Keratinocyte (primary cell): ENCODE results near the gene PPFIBP2. TPM values are rescaled to one million over a fixed set of nuclear protein-coding genes. Genes with fewer than 3 reads are reported as not detected.

Experiments
- DNase-seq: peaks from one replicate; pipeline ENCODE4 v3.0.0-alpha.2; 2011; ENCODE audit warnings: low read depth, missing footprints, low spot score
- FAIRE-seq: peaks from 2 replicates; lab custom pipeline; 2011; peaks lifted over from hg19 to GRCh38; lab: Jason Lieb, UNC
- H2AFZ ChIP-seq: 2 replicates; pipeline ENCODE4 v1.6.0; 2012; ENCODE audit warnings: low read length, control low read depth, inconsistent platforms; ENCODE audit not compliant: control insufficient read depth
- H3K27ac ChIP-seq: 2 replicates; pipeline ENCODE4 v1.5.1; 2011; ENCODE audit warnings: low read length; ENCODE audit not compliant: control insufficient read depth, insufficient read depth
- H3K27me3 ChIP-seq: 3 replicates; pipeline ENCODE4 v1.6.0; 2011; ENCODE audit warnings: low read length; ENCODE audit not compliant: control insufficient read depth, insufficient read depth; ENCODE audit errors: extremely low read depth
- H3K36me3 ChIP-seq, 2 experiments: 2 replicates in 1 of 2; 3 replicates in 1 of 2; pipeline ENCODE4 v1.5.1; 2011; ENCODE audit warnings: low read length in 2 of 2, mild to moderate bottlenecking in 1 of 2; ENCODE audit not compliant: control insufficient read depth in 2 of 2, insufficient read depth in 2 of 2; ENCODE audit errors: extremely low read depth in 1 of 2
- H3K4me1 ChIP-seq: 3 replicates; pipeline ENCODE4 v1.5.1; 2011; ENCODE audit warnings: low read length; ENCODE audit not compliant: control insufficient read depth, insufficient read depth; ENCODE audit errors: extremely low read depth
- H3K4me2 ChIP-seq: 3 replicates; pipeline ENCODE4 v1.6.0; 2011; ENCODE audit warnings: low read depth, low read length; ENCODE audit not compliant: control insufficient read depth, insufficient read depth; ENCODE audit errors: extremely low read depth
- H3K4me3 ChIP-seq, 3 experiments: fragments of 200-600 bp in 1 of 3; sonication (generic) in 1 of 3; 2 replicates in 2 of 3; 3 replicates in 1 of 3; pipeline ENCODE4 v1.5.1; 2011 to 2016; ENCODE audit warnings: low read length in 3 of 3, mild to moderate bottlenecking in 3 of 3, control low read depth in 2 of 3, inconsistent platforms in 1 of 3, low read depth in 1 of 3, mixed read lengths in 1 of 3, mixed run types in 1 of 3, moderate library complexity in 1 of 3; ENCODE audit not compliant: control insufficient read depth in 2 of 3, insufficient read depth in 2 of 3; ENCODE audit errors: extremely low read depth in 1 of 3
- H3K79me2 ChIP-seq: 2 replicates; pipeline ENCODE4 v1.6.0; 2012; ENCODE audit warnings: low read length; ENCODE audit not compliant: control insufficient read depth, insufficient read depth
- H3K9ac ChIP-seq: 3 replicates; pipeline ENCODE4 v1.6.0; 2011; ENCODE audit warnings: low read length; ENCODE audit not compliant: control insufficient read depth, insufficient read depth; ENCODE audit errors: extremely low read depth
- H3K9me1 ChIP-seq: 3 replicates; pipeline ENCODE4 v1.6.0; 2011; ENCODE audit warnings: low read length; ENCODE audit not compliant: control insufficient read depth, insufficient read depth; ENCODE audit errors: extremely low read depth
- H3K9me3 ChIP-seq: 2 replicates; pipeline ENCODE4 v1.5.1; 2012; ENCODE audit warnings: low read depth, low read length; ENCODE audit not compliant: control insufficient read depth
- H4K20me1 ChIP-seq: 3 replicates; pipeline ENCODE4 v1.6.0; 2011; ENCODE audit warnings: low read length; ENCODE audit not compliant: control insufficient read depth, insufficient read depth; ENCODE audit errors: extremely low read depth
- CTCF ChIP-seq, 3 experiments: IDR thresholded peaks in 1 of 3; conservative IDR thresholded peaks in 1 of 3; optimal IDR thresholded peaks in 1 of 3; 2 replicates in 2 of 3; 3 replicates in 1 of 3; pipeline versions ENCODE3 to v1.5.1; 2011; ENCODE audit warnings: low read length in 3 of 3, mild to moderate bottlenecking in 3 of 3, moderate library complexity in 2 of 3, control low read depth in 1 of 3, inconsistent platforms in 1 of 3; ENCODE audit not compliant: insufficient read depth in 2 of 3; ENCODE audit errors: extremely low read depth in 1 of 3
- EZH2 ChIP-seq: IDR thresholded peaks from one replicate; pipeline ENCODE4 v1.6.1; 2012; ENCODE audit warnings: inconsistent platforms, mild to moderate bottlenecking, low read length, moderate library complexity
- dilution Hi-C: fragments of 300-500 bp; cut with MboI; formaldehyde crosslinking; loops from one replicate; pipeline ENCODE4 v1.7.0; 2020; ENCODE audit warnings: low sequenced_read_pairs; ENCODE audit not compliant: extremely low pct_ligation_motif_present
- polyA plus RNA-seq, 5 experiments: library from polyadenylated mRNA; depleted of rRNA in 3 of 5; stranded (reverse) in 3 of 5; stranded (forward) in 1 of 5; unstranded in 1 of 5; fragments of >200 nt; gene quantifications; 1 replicate in 1 of 5; 2 replicates in 3 of 5; 3 replicates in 1 of 5; pipeline versions ENCODE4 v1.2.1 to v1.2.3, GENCODE V29; 2011 to 2012; ENCODE audit warnings: missing spikeins in 2 of 5, low read depth in 1 of 5, low replicate concordance in 1 of 5

Gene PPFIBP2
- polyA plus RNA-seq, 1 donor (not counting 4 experiments of a cell fraction or from before 2014, with no cell fraction given) = 11.0 TPM

GRCh38 chr11:7690648-7691047 is 176.8 kb downstream of the PPFIBP2 start:
- Histone ChIP-seq H3K79me2 (no peaks in the 10 kb centered on the region), H4K20me1 (no peaks in the 10 kb centered on the region), H3K4me1 (no peaks in the 10 kb centered on the region), H3K9me3 (no peaks in the 10 kb centered on the region), H3K9me1 (no peaks in the 10 kb centered on the region), H3K4me3 (no peak overlapping the region), H3K27me3 (no peaks in the 10 kb centered on the region), H2AFZ (no peak overlapping the region), H3K27ac (no peak overlapping the region), H3K36me3 (no peaks in the 10 kb centered on the region), H3K9ac (no peak overlapping the region), H3K4me2 (no peak overlapping the region)
- TF ChIP-seq CTCF (optimal IDR thresholded peaks at IDR 0.05 in 1 of 3, IDR thresholded peaks at IDR 0.05 in 1 of 3, conservative IDR thresholded peaks at IDR 0.05 in 1 of 3; ENCODE audit: extremely low read depth in 1 of 3, insufficient read depth in 2 of 3, low read length in 3 of 3) = no peak
- no peak for TF ChIP-seq EZH2
- dilution Hi-C loops = no loop called here
- FAIRE-seq (no peak), DNase-seq (no peak)

DNA sequence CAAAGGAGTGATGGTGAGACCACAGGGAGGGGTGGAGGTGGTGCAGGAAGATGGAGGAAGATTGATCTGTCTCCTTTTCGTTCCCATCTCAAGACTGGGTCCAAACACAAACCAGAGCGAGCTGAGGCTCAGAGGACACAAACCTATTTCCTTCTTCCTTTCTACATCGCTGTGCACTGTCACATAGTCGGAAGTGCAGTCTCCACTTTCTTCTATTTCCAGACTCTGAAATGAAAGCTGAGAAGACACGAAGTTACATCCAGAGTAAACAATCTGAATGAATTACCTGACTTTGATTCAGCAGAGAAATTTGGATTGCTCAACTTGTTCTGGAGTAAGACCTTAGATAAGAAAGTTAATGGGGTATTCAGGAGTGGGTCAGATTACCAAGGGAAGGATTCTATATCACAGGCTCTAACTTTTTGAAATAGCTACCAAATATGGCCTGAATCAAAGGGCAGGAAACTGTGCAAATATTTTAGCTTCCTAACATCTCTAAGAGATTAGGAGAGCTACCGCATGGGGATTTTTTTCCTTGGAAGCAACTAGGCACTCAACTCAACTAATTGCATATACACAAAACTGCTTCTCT is 178.1 kb downstream of the PPFIBP2 start:
- Histone ChIP-seq H3K4me3 (no peak overlapping the region), H3K9me1 (no peaks in the 10 kb centered on the region), H3K9me3 (no peaks in the 10 kb centered on the region), H3K9ac (no peak overlapping the region), H3K27me3 (no peaks in the 10 kb centered on the region), H3K79me2 (no peaks in the 10 kb centered on the region), H3K4me1 (no peaks in the 10 kb centered on the region), H4K20me1 (no peaks in the 10 kb centered on the region), H3K27ac (no peak overlapping the region), H2AFZ (no peak overlapping the region), H3K4me2 (no peak overlapping the region), H3K36me3 (no peaks in the 10 kb centered on the region)
- TF ChIP-seq EZH2 (no peak), CTCF (optimal IDR thresholded peaks at IDR 0.05 in 1 of 3, IDR thresholded peaks at IDR 0.05 in 1 of 3, conservative IDR thresholded peaks at IDR 0.05 in 1 of 3; ENCODE audit: extremely low read depth in 1 of 3, insufficient read depth in 2 of 3, low read length in 3 of 3) (no peak)
- DNase-seq (no peak), FAIRE-seq (no peak)
- dilution Hi-C loops = no loop called here
